ENCODE results near the gene PRRX2. TPM values are rescaled to one million over a fixed set of nuclear protein-coding genes. Genes with fewer than 3 reads are reported as not detected.

The PRRX2 gene
- total and polyA plus RNA-seq, 2 of the 13 experiments (the other 11 are each of a cell fraction or from before 2014, with no cell fraction given): 0.05 TPM; not detected in 1

DNA sequence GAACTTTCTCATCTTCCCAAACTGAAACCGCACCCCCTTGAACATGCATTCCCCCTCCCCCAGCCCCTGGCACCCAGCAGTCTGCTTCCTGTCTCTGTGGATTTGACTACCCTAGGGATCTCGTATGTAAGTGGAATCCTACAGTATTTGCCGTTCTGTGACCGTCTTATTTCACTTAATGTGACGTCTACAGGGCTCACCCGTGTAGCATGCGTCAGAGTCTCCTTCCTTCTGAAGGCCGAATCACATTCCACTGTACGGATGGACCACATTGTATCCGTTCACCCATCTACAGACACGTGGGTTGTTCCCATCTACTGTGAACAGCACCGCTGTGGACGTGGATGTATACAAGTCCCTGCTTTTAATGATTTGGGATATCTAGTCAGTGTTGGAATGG lies 4.5 kb downstream of the PRRX2 start:
- Histone ChIP-seq H3K4me1 (ENCODE audit: insufficient read depth, low read length) (no peaks in the 10 kb centered on the region), H3K4me2 (ENCODE audit: low read depth, low read length) (no peak overlapping the region), H3K27me3 (ENCODE audit: control insufficient read depth in 1 of 2, insufficient read depth in 2 of 2, low read length in 2 of 2) (peaks cover 19 to 73% of the 10 kb centered on the region in 2 experiments), H3K27ac (ENCODE audit: extremely low read length, insufficient read depth, low read length) (no peak overlapping the region), H3K36me3 (replicated peaks in 1 of 2; ENCODE audit: control insufficient read depth in 1 of 2, insufficient read depth in 2 of 2, low read length in 2 of 2) (no peaks in the 10 kb centered on the region), H4K20me1 (ENCODE audit: insufficient read depth, low read length) (no peaks in the 10 kb centered on the region), H3K79me2 (ENCODE audit: insufficient read depth, low read length) (no peaks in the 10 kb centered on the region), H2AFZ (ENCODE audit: low read length) (no peak overlapping the region), H3K4me3 (replicated peaks in 1 of 3; ENCODE audit: insufficient read depth in 1 of 3, low read depth in 2 of 3, low read length in 3 of 3) (no peak overlapping the region), H3K9ac (ENCODE audit: insufficient read depth, low read depth, low read length) (no peak overlapping the region), H3K9me3 (ENCODE audit: low read length) (no peaks in the 10 kb centered on the region)
- DNase-seq (ENCODE audit: low spot score): no peak
- TF ChIP-seq ZNF501 (CRISPR knock-in tag; IDR thresholded peaks at IDR 0.05): no peak
- TF ChIP-seq ZNF703 (CRISPR knock-in tag; IDR thresholded peaks at IDR 0.05; ENCODE audit: borderline replicate concordance): no peak
- no peak for TF ChIP-seq U2AF1 (optimal IDR thresholded peaks at IDR 0.05; ENCODE audit: low read depth, low read length)
- TF ChIP-seq ZKSCAN1 (IDR thresholded peaks at IDR 0.05; ENCODE audit: low read length): no peak
- no peak for TF ChIP-seq ZNF878 (CRISPR knock-in tag; IDR thresholded peaks at IDR 0.05)
- no peak for TF ChIP-seq PCBP1 (IDR thresholded peaks at IDR 0.05; ENCODE audit: borderline replicate concordance, low read depth, low read length)
- no peak for TF ChIP-seq NCOA1 (CRISPR knock-in tag; IDR thresholded peaks at IDR 0.05)
- no peak for TF ChIP-seq SRSF1 (optimal IDR thresholded peaks at IDR 0.05; ENCODE audit: low read depth, low read length)
- no peak for TF ChIP-seq TFDP2 (CRISPR knock-in tag; IDR thresholded peaks at IDR 0.05)
- no peak for TF ChIP-seq SOX5 (CRISPR knock-in tag; IDR thresholded peaks at IDR 0.05; ENCODE audit: borderline replicate concordance)
- no peak for TF ChIP-seq SIX1 (CRISPR knock-in tag; IDR thresholded peaks at IDR 0.05; ENCODE audit: borderline replicate concordance)
- TF ChIP-seq KDM4B (CRISPR knock-in tag; IDR thresholded peaks at IDR 0.05): no peak
- no peak for TF ChIP-seq DBP (CRISPR knock-in tag; IDR thresholded peaks at IDR 0.05; ENCODE audit: not compliant biosample characterization)
- no peak for TF ChIP-seq ZNF572 (CRISPR knock-in tag; IDR thresholded peaks at IDR 0.05)
- no peak for TF ChIP-seq RFX3 (CRISPR knock-in tag; IDR thresholded peaks at IDR 0.05)
- ChIA-PET POLR2A (no interaction called here), CTCF (ENCODE audit: low intra/inter-chr PET ratio, low total read pairs) (no interaction called here)
- in situ Hi-C loops (cut with HindIII; ENCODE audit: extremely low pct_ligation_motif_present, low pct_unique_long_range_greater_than_20kb): no loop called here
- no peak for ATAC-seq
- FAIRE-seq: no peak
- BruUV-seq (replicated peaks): no TSS peak
- intact Hi-C loops (cut with micrococcal nuclease; ENCODE audit: unreplicated experiment): no loop called here
- 28% methylated on average over 13 of the region's 13 CpGs for WGBS (ENCODE audit: low lambda C conversion rate)

All from HepG2 (cell line).